Gastrocnemius medialis (tissue), 4 donors: Measurements from ENCODE around the gene RHEX. TPM values are rescaled to one million over a fixed set of nuclear protein-coding genes. Genes with fewer than 3 reads are reported as not detected.

Source experiments
- ATAC-seq, 2 donors: fragments of 150-250 bp; one replicate each; pipeline ENCODE4 v1.9.1; 2016
- DNase-seq, 2 donors: peaks; one replicate each; pipeline ENCODE4 v3.0.0-alpha.2; 2019
- H3K27ac ChIP-seq, 4 donors: fragments of 200-600 bp; sonication (generic); 1 replicate in 1 of 4; 2 replicates in 3 of 4; pipeline ENCODE4 v1.5.1; 2016 to 2018; ENCODE audit warnings: mild to moderate bottlenecking in 2 of 4, moderate library complexity in 1 of 4
- H3K27me3 ChIP-seq, 3 donors: fragments of 200-600 bp; sonication (generic) in 2 of 3; 1 replicate in 1 of 3; 2 replicates in 2 of 3; pipeline versions ENCODE4 v1.5.1 to v1.6.0; 2016 to 2019; ENCODE audit warnings: mild to moderate bottlenecking in 1 of 3, moderate library complexity in 1 of 3
- H3K36me3 ChIP-seq, 2 donors: fragments of 200-600 bp; sonication (generic) in 1 of 2; one replicate each; pipeline ENCODE4 v1.5.1; 2017 to 2018
- H3K4me1 ChIP-seq, 2 donors: fragments of 200-600 bp; sonication (generic) in 1 of 2; one replicate each; pipeline ENCODE4 v1.5.1; 2016 to 2017; ENCODE audit warnings: mild to moderate bottlenecking in 2 of 2
- H3K4me3 ChIP-seq, 4 donors: fragments of 200-600 bp; sonication (generic) in 3 of 4; 1 replicate in 1 of 4; 2 replicates in 3 of 4; pipeline ENCODE4 v1.5.1; 2016 to 2019; ENCODE audit warnings: mild to moderate bottlenecking in 2 of 4
- H3K9me3 ChIP-seq, 3 donors: fragments of 200-600 bp; sonication (generic) in 2 of 3; 1 replicate in 1 of 3; 2 replicates in 2 of 3; pipeline ENCODE4 v1.5.1; 2016 to 2019
- CTCF ChIP-seq, 5 experiments: fragments of 450-650 bp in 3 of 5; fragments of 200-600 bp in 2 of 5; sonication (generic) in 2 of 5; IDR thresholded peaks in 4 of 5; conservative IDR thresholded peaks in 1 of 5; 1 replicate in 4 of 5; 2 replicates in 1 of 5; pipeline ENCODE4 v1.5.1; 2016 to 2019; ENCODE audit warnings: antibody characterized with exemption in 5 of 5, mild to moderate bottlenecking in 3 of 5, moderate library complexity in 3 of 5
- POLR2A ChIP-seq, 2 donors: fragments of 450-650 bp; IDR thresholded peaks; one replicate each; pipeline ENCODE4 v1.6.1; 2017; ENCODE audit warnings: antibody characterized with exemption in 2 of 2, mild to moderate bottlenecking in 2 of 2, moderate library complexity in 2 of 2
- in situ Hi-C, 4 donors: fragments of 200-750 bp; cut with MboI; loops; one replicate each; pipeline versions ENCODE4 v1.15.0 to v1.8.0; 2017; ENCODE audit warnings: low sequenced_read_pairs in 4 of 4
- intact Hi-C: fragments of 100-400 bp; cut with DNase I; formaldehyde crosslinking; loops from one replicate; pipeline ENCODE4 v1.15.1; 2023; ENCODE audit warnings: low total_unique reads
- total RNA-seq, 4 donors: library from RNA; depleted of rRNA; stranded (reverse); fragments of >200 nt; gene quantifications; one replicate each; pipeline versions ENCODE4 v1.1.0 to v1.2.3, GENCODE V29; 2016

The RHEX gene
- total RNA-seq, 4 donors from 2014 or later = not detected

- H3K27me3 ChIP-seq = no peaks in the 10 kb centered on the region
- in situ Hi-C loops = no loop called here
- H3K9me3 ChIP-seq = no peaks in the 10 kb centered on the region
- H3K36me3 ChIP-seq = no peaks in the 10 kb centered on the region
- no peak overlapping the region for H3K4me3 ChIP-seq
- TF ChIP-seq POLR2A (IDR thresholded peaks at IDR 0.05) (no peak), CTCF (IDR thresholded peaks at IDR 0.05 in 4 of 5, conservative IDR thresholded peaks at IDR 0.05 in 1 of 5) (no peak)
- H3K27ac ChIP-seq = no peak overlapping the region
- intact Hi-C loops = no loop called here
- no peaks in the 10 kb centered on the region for H3K4me1 ChIP-seq
- ATAC-seq (no peak), DNase-seq (no peak)
These were observed 72.4 kb downstream of the RHEX start for GRCh38 chr1:206125346-206125745.

GRCh38 chr1:206127336-206127735, 74.4 kb downstream of the RHEX start:
- in situ Hi-C loops = no loop called here

GRCh38 chr1:206128196-206128595, 75.2 kb downstream of the RHEX start:
- H3K27me3 ChIP-seq = no peaks in the 10 kb centered on the region
- H3K4me1 ChIP-seq = no peaks in the 10 kb centered on the region
- in situ Hi-C loops = no loop called here
- H3K36me3 ChIP-seq = no peaks in the 10 kb centered on the region
- H3K9me3 ChIP-seq = no peaks in the 10 kb centered on the region
- ATAC-seq (no peak), DNase-seq (no peak)
- H3K4me3 ChIP-seq = no peak overlapping the region
- no peak overlapping the region for H3K27ac ChIP-seq
- TF ChIP-seq POLR2A (IDR thresholded peaks at IDR 0.05) (no peak), CTCF (IDR thresholded peaks at IDR 0.05 in 4 of 5, conservative IDR thresholded peaks at IDR 0.05 in 1 of 5) (no peak)
- intact Hi-C loops = no loop called here

More at GRCh38 chr1:206127336-206127735, 74.4 kb downstream of the RHEX start:
- H3K27me3 ChIP-seq = no peaks in the 10 kb centered on the region
- intact Hi-C loops = no loop called here
- DNase-seq (no peak), ATAC-seq (no peak)
- H3K4me3 ChIP-seq = no peak overlapping the region
- TF ChIP-seq POLR2A (IDR thresholded peaks at IDR 0.05) (no peak), CTCF (IDR thresholded peaks at IDR 0.05 in 4 of 5, conservative IDR thresholded peaks at IDR 0.05 in 1 of 5) (no peak)
- H3K9me3 ChIP-seq = no peaks in the 10 kb centered on the region
- no peak overlapping the region for H3K27ac ChIP-seq
- H3K36me3 ChIP-seq = no peaks in the 10 kb centered on the region
- H3K4me1 ChIP-seq = no peaks in the 10 kb centered on the region

GRCh38 chr1:206131037-206131436, 78.1 kb downstream of the RHEX start:
- intact Hi-C loops = no loop called here
- DNase-seq (no peak), ATAC-seq (no peak)

More at GRCh38 chr1:206131037-206131436, 78.1 kb downstream of the RHEX start:
- H3K4me3 ChIP-seq = no peak overlapping the region
- no peaks in the 10 kb centered on the region for H3K4me1 ChIP-seq
- H3K27me3 ChIP-seq = no peaks in the 10 kb centered on the region
- no peak for TF ChIP-seq POLR2A (IDR thresholded peaks at IDR 0.05)
- no peak for TF ChIP-seq CTCF (IDR thresholded peaks at IDR 0.05 in 4 of 5, conservative IDR thresholded peaks at IDR 0.05 in 1 of 5)
- in situ Hi-C loops = no loop called here
- no peak overlapping the region for H3K27ac ChIP-seq
- H3K9me3 ChIP-seq = no peaks in the 10 kb centered on the region
- no peaks in the 10 kb centered on the region for H3K36me3 ChIP-seq
